SU-DHL-6 (cell line): ENCODE results near the gene PALMD.

Experiments
- H2AFZ ChIP-seq: fragments of 200-600 bp; sonication (generic); 2 replicates; pipeline ENCODE4 v1.6.1; 2014; ENCODE audit warnings: low read depth, mild to moderate bottlenecking, moderate library complexity, mixed read lengths, antibody characterized with exemption, low read length; ENCODE audit not compliant: severe bottlenecking
- H3F3A ChIP-seq: fragments of 200-600 bp; shearing (Covaris generic); 2 replicates; pipeline ENCODE4 v1.6.0; 2016; ENCODE audit warnings: antibody characterized with exemption, mild to moderate bottlenecking; ENCODE audit not compliant: insufficient read depth
- H3K27ac ChIP-seq: fragments of 200-600 bp; sonication (generic); 2 replicates; pipeline ENCODE4 v1.5.1; 2016; ENCODE audit warnings: low read depth, mild to moderate bottlenecking, low read length, moderate library complexity, mixed read lengths
- H3K27me3 ChIP-seq: fragments of 200-600 bp; sonication (generic), shearing (Covaris generic); 2 replicates; pipeline ENCODE4 v1.6.0; 2014; ENCODE audit warnings: mild to moderate bottlenecking, low read length
- H3K36me3 ChIP-seq: fragments of 200-600 bp; sonication (generic); 2 replicates; pipeline ENCODE4 v1.6.1; 2014; ENCODE audit warnings: mild to moderate bottlenecking, low read length, mixed read lengths
- H3K4me2 ChIP-seq: fragments of 300-600, 200-600 bp; shearing (Covaris generic), sonication (generic); 2 replicates; pipeline ENCODE4 v1.6.0; 2014; ENCODE audit warnings: low read length, low read depth, mild to moderate bottlenecking; ENCODE audit not compliant: poor library complexity, severe bottlenecking
- H3K4me3 ChIP-seq: fragments of 200-600 bp; sonication (generic); 2 replicates; pipeline ENCODE4 v1.5.1; 2014; ENCODE audit warnings: antibody characterized with exemption, low read length, mild to moderate bottlenecking, mixed read lengths; ENCODE audit not compliant: insufficient read depth, poor library complexity, severe bottlenecking
- H3K79me2 ChIP-seq: fragments of 200-600 bp; sonication (generic); 2 replicates; pipeline ENCODE4 v1.6.1; 2014; ENCODE audit warnings: mild to moderate bottlenecking, low read length, moderate library complexity; ENCODE audit not compliant: insufficient read depth
- H3K9ac ChIP-seq: fragments of 200-600 bp; sonication (generic); 2 replicates; pipeline ENCODE4 v1.7.0; 2014; ENCODE audit warnings: mild to moderate bottlenecking, low read length
- H3K9me2 ChIP-seq: fragments of 200-600 bp; sonication (generic); replicated peaks from 2 replicates; pipeline ENCODE4 v1.6.1; 2014; ENCODE audit warnings: low read length; ENCODE audit not compliant: insufficient read depth
- H3K9me3 ChIP-seq: fragments of 200-600 bp; sonication (generic); 2 replicates; pipeline ENCODE4 v1.6.1; 2014; ENCODE audit warnings: low read length, mixed read lengths; ENCODE audit not compliant: insufficient read depth
- H4K20me1 ChIP-seq: fragments of 200-600 bp; sonication (generic); 2 replicates; pipeline ENCODE4 v1.6.1; 2014; ENCODE audit warnings: low read depth, mild to moderate bottlenecking, antibody characterized with exemption, low read length, moderate library complexity, mixed read lengths
- EZH2phosphoT487 ChIP-seq: fragments of 200-600 bp; sonication (generic), shearing (Covaris generic); conservative IDR thresholded peaks from 2 replicates; pipeline ENCODE4 v1.6.1; 2018; ENCODE audit warnings: mild to moderate bottlenecking, antibody characterized with exemption, low read length, moderate library complexity, mixed read lengths
- TF ChIP-seq, protein P1 (sequence below): fragments of 200-600 bp; sonication (generic); IDR thresholded peaks from one replicate; pipeline ENCODE4 v1.5.1; 2017; ENCODE audit warnings: antibody characterized with exemption, mild to moderate bottlenecking, low read length, moderate library complexity; ENCODE audit not compliant: insufficient read depth, poor library complexity, severe bottlenecking

Gene PALMD

DNA sequence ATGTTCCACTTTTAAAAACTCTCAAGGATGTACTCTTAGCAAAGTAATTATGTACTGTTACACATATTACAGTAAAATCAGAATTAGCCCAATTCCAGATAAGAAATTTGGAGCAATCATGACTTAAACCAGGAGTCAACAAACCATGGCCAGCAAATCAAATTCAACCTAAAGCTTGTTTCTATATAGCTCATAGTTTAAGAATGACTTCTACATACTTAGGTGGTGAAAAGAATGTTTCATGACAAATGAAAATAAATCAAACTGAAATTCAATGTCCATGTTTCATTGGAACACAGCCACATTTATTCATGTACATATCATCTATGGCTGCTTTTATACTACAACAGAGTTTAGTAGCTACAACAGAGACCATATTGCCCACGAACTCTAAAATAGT lies 85.5 kb downstream of the PALMD start:
- no peak for TF ChIP-seq EZH2phosphoT487
- TF ChIP-seq, protein P1, sequence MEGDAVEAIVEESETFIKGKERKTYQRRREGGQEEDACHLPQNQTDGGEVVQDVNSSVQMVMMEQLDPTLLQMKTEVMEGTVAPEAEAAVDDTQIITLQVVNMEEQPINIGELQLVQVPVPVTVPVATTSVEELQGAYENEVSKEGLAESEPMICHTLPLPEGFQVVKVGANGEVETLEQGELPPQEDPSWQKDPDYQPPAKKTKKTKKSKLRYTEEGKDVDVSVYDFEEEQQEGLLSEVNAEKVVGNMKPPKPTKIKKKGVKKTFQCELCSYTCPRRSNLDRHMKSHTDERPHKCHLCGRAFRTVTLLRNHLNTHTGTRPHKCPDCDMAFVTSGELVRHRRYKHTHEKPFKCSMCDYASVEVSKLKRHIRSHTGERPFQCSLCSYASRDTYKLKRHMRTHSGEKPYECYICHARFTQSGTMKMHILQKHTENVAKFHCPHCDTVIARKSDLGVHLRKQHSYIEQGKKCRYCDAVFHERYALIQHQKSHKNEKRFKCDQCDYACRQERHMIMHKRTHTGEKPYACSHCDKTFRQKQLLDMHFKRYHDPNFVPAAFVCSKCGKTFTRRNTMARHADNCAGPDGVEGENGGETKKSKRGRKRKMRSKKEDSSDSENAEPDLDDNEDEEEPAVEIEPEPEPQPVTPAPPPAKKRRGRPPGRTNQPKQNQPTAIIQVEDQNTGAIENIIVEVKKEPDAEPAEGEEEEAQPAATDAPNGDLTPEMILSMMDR = no peak

DNA sequence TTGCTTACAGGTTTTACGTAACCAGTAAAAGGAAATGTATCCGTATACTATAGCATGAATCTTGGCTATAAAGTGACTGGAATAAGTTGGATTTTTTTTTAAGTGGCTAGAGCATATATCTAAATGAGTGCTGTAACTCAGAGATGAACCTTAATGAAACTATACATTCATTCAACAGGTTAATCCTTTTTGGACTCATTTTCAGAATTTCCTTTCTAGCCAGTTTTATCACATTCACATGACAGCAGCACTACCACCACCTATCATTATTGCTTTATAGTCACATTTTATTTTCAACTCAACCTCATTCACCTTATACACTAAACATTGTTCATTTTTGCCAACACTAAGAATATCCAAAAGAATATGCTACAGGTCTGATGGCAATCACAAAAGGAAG lies 89.9 kb downstream of the PALMD start:
- H3K9me3 ChIP-seq = no peaks in the 10 kb centered on the region

More for the DNA sequence above, 85.5 kb downstream of the PALMD start:
- no peak overlapping the region for H3K4me3 ChIP-seq
- H3K9me3 ChIP-seq = no peaks in the 10 kb centered on the region
- no peak overlapping the region for H3K27ac ChIP-seq
- no peaks in the 10 kb centered on the region for H4K20me1 ChIP-seq
- no peaks in the 10 kb centered on the region for H3K79me2 ChIP-seq
- no peak overlapping the region for H3K9ac ChIP-seq
- no peaks in the 10 kb centered on the region for H3F3A ChIP-seq
- no peaks in the 10 kb centered on the region for H3K36me3 ChIP-seq
- no peak overlapping the region for H2AFZ ChIP-seq
- no peaks in the 10 kb centered on the region for H3K27me3 ChIP-seq
- H3K4me2 ChIP-seq = no peak overlapping the region
- no peaks in the 10 kb centered on the region for H3K9me2 ChIP-seq

DNA sequence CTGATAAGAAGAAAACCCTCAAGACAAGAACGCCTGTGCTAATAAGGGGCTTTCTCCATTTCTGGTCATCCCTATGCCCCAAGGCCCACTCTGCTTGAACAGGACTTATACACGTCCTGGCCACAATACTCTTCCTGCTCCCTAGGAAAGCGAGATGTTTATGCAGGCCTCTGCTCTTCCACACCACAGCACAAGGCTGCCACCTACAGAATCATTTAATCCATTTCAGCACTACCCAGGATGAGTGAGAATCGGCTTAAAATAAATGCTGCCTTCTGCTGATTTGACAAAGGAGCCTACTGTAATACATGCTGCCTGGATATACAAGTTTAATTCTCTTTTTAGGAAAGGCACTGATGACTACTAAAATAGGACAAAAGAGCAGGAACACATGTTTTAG lies 91.1 kb downstream of the PALMD start:
- 0 out of 2 replicates have a peak, but pooled peaks cover 6% of the 10 kb centered on the region for H3K36me3 ChIP-seq
- no peaks in the 10 kb centered on the region for H3K79me2 ChIP-seq
- H2AFZ ChIP-seq = no peak overlapping the region

More for the DNA sequence above, 89.9 kb downstream of the PALMD start:
- Histone ChIP-seq H3K9ac (no peak overlapping the region), H3K79me2 (no peaks in the 10 kb centered on the region), H3K27me3 (no peaks in the 10 kb centered on the region), H3K27ac (no peak overlapping the region), H3K9me2 (no peaks in the 10 kb centered on the region), H3F3A (no peaks in the 10 kb centered on the region), H2AFZ (no peak overlapping the region), H4K20me1 (no peaks in the 10 kb centered on the region), H3K4me3 (no peak overlapping the region), H3K36me3 (0 out of 2 replicates have a peak, but pooled peaks cover under 1% of the 10 kb centered on the region), H3K4me2 (no peak overlapping the region)
- TF ChIP-seq, protein P1 = no peak
- TF ChIP-seq EZH2phosphoT487 = no peak

More for the DNA sequence above, 91.1 kb downstream of the PALMD start:
- H3K4me2 ChIP-seq = no peak overlapping the region
- H3F3A ChIP-seq = no peaks in the 10 kb centered on the region
- TF ChIP-seq, protein P1 = no peak
- no peak for TF ChIP-seq EZH2phosphoT487
- H3K4me3 ChIP-seq = no peak overlapping the region
- H3K27ac ChIP-seq = no peak overlapping the region
- H3K9me2 ChIP-seq = no peaks in the 10 kb centered on the region
- no peaks in the 10 kb centered on the region for H4K20me1 ChIP-seq
- H3K9me3 ChIP-seq = no peaks in the 10 kb centered on the region
- no peak overlapping the region for H3K9ac ChIP-seq
- H3K27me3 ChIP-seq = no peaks in the 10 kb centered on the region
